ENCODE results near the gene COL9A1.

DNA sequence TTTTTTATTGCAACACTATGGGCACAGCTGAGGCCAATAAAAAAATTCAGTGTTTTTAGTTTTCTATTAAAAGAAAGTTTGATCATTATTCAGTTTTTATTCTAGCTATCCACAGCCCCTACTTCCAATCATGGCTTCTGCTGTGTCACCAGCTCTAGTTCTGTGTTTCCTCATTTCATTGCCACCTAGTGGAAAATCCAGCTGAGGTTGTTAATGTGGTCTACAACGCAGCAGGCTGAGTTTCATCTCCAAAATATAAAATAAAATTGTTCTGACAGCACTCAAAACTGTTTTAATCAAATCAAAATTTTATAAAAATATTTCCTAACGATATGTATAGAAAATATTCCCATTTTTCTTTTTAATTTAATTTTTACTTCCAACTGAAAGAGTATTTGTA is 13.6 kb downstream of the COL9A1 start:
- TF ChIP-seq POLR2A (IDR thresholded peaks at IDR 0.05; ENCODE audit: low read length) (no peak), GATA1 (IDR thresholded peaks at IDR 0.05; ENCODE audit: low read depth, low read length) (no peak)
